Stimulated activated CD4-positive, alpha-beta T cell treated with anti-CD3 and anti-CD28 coated beads, Interleukin-4, amount 100 ng/mL, for 48 hours (primary cell): ENCODE data around the gene KCNAB1.
"Not testable (repeated sequence)": the region's sequence is repeated elsewhere in the genome, so short reads cannot be mapped to it uniquely, and the experiment has no call there.

Experiments used
- DNase-seq, 2 donors: peaks; one replicate each; pipeline ENCODE4 v3.0.0-alpha.2; 2020; ENCODE audit warnings: low read depth in 2 of 2

The KCNAB1 gene

DNA sequence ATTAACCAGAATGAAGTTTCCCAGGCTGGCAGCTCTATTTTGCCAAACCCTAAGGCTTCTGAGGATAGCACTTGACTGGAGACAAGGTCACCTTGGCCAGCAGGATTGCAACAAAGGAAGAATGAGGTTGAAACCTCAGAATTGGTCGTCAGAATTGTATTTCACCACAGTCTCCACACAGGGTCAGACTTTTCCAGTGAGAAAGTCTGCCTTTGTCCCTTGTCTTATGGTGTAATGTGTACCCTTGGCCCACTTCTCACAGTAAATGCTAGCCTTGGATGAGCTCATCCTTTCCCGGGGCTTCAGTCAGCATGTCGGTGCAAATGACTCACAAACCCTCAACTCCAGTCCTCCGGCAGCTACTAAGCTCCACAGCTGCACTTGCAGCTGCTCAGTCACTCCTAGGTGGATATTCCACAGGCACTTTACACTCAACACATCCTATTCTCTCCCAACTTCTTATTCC, 414.8 kb downstream of the KCNAB1 start:
- DNase-seq: no peak

- DNase-seq: no peak
These were observed 415.4 kb downstream of the KCNAB1 start for GRCh38 chr3:156535798-156536197.

GRCh38 chr3:156536524-156537316, 416.3 kb downstream of the KCNAB1 start:
- DNase-seq: no peak

GRCh38 chr3:156539051-156539450, 418.7 kb downstream of the KCNAB1 start:
- DNase-seq: no peak

DNA sequence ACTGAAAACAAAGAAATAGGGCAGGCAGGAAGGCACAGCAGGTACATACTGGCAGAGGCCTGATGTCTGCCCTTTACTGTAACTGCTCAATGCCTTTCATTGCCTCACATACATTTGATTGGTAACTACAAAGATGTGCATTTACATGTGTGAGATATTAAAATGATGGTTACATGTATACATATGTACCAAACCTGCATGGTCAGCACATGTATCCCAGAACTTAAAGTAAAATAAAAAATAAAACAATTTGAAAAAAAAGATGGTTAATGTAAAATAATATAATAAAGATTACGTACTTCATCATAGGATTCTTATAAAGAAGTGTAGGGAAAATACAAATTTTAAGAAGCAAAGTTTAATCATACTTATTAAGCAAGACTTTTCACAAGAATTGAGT, 419.4 kb downstream of the KCNAB1 start:
- DNase-seq: no peak

- DNase-seq: no peak
These were observed 422.0 kb downstream of the KCNAB1 start for GRCh38 chr3:156542101-156543042.

- DNase-seq: no peak
These were observed 422.7 kb downstream of the KCNAB1 start for GRCh38 chr3:156543043-156543555.

GRCh38 chr3:156547637-156548036, 427.3 kb downstream of the KCNAB1 start:
- no peak for DNase-seq

- no peak for DNase-seq
These were observed 427.8 kb downstream of the KCNAB1 start for GRCh38 chr3:156548041-156548687.

DNA sequence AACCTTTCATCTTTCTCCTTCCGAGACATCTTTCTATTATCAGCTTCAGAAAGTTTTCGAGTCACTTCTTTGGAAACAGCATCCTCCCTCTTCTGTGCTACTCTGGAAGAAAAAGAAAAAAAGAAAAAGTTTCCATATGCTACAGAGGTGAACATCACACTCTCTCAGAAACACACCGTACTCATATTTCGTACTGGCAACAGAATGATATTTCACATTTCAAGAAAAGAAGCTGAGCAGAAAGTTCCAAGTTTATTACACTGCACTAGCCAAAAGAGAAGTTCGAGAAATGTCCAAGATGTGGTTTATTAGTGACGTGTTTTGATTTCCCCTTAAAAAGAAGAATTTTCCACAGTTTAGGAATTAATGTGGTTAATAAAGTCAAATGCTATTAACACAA, 428.5 kb downstream of the KCNAB1 start:
- no peak for DNase-seq

- DNase-seq: no peak
These were observed 430.9 kb downstream of the KCNAB1 start for GRCh38 chr3:156551261-156551660.

- no peak for DNase-seq
These were observed 431.4 kb downstream of the KCNAB1 start for GRCh38 chr3:156551746-156552145.

DNA sequence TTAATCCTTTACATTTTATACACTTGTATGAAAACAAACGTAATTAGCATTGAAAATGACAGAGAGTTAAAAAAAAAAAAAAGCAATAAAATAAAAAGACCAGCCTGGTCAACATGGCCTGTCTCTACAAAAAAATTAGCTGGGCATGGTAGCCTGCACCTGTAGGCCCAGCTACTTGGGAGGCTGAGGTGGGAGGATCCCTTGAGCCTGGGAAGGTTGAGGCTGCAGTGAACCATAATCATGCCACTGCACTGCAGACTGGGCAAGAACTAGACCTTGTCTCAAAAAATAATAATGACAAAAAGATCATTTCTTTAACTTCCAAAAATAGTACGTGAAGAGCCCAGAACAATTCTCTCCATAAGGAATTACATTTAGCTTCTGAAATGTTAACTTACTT, 432.6 kb downstream of the KCNAB1 start:
- no peak for DNase-seq

DNA sequence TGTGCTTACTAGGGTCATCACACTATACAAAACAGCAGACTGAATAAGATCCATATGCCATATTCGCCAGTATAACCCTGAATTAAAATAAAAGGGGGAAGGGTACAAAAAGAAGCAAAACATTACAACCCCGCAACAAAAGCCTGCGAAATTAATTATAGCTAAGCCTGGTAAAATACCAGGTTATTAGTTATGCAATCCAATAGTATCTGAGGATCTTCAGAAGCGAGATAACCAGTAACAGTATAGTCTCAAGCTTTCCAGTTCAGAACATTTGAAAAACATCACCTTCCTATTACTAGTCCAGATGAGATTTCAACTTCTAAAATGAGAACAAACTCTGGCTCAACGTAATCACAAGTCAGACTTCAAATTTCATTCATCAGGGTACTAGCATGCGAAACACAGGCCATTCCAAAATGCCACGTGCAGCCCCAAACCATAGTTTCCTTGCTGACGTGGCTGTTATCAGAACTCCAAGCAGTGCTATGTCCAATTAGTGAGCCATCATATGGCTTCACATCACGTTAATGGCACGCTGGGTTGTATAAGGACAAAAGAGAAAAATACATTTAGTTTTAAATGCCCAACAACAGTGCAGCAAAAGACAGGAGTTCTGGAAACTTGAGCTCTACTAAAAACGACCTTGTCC, 433.5 kb downstream of the KCNAB1 start:
- DNase-seq: no peak

GRCh38 chr3:156554515-156554841, 434.1 kb downstream of the KCNAB1 start:
- DNase-seq: no peak

DNA sequence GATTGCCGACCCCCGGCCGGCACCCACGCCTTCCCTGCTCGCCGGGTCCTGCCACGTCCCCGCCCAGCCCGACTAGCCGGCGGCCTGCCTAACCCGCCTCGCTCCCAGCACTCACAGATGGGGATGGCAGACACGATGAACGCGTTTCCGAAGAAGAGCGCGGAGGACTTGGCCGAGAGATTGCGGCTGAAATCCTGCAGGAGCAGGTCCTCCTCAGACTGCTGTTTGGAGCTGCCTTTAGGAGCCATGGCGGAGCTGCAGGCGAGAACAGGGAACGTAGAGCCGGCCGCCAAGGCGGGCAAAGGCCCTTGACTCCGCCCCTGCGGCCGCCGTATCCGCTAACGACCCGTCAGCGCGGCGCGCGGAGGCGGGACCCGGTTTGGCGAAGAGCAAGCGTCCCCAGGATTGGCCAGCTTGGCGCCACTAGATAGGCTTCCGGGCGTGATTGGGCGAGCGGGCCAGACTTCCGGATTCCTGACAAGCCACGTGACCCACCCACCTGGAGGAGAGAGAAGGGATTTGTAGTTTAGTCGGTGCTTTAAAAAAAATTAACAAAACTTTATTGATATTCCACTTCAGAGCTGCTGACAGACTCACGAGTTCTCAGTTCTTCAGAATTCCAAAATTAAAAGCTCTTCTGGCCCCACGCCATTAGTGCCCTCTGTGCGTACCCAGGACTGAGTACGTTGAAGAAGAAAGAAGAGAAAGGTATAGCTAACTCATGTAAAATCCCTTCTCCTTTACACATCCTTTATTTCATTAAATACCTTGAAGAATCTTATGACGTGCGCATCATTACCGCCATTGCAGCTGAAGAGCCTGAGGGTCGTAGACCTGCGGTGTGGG, 434.7 kb downstream of the KCNAB1 start, which contains the start of gene SSR3:
TSS of gene SSR3 (minus strand) at position 276 of the 846 bp plus-strand sequence. CDS start at position 248, 28 bp downstream.
- peak; percentile 95 to 99 for DNase-seq

- DNase-seq: no peak
These were observed 438.0 kb downstream of the KCNAB1 start for GRCh38 chr3:156558389-156558788.

GRCh38 chr3:156559321-156559720, 438.9 kb downstream of the KCNAB1 start:
- DNase-seq: no peak

DNA sequence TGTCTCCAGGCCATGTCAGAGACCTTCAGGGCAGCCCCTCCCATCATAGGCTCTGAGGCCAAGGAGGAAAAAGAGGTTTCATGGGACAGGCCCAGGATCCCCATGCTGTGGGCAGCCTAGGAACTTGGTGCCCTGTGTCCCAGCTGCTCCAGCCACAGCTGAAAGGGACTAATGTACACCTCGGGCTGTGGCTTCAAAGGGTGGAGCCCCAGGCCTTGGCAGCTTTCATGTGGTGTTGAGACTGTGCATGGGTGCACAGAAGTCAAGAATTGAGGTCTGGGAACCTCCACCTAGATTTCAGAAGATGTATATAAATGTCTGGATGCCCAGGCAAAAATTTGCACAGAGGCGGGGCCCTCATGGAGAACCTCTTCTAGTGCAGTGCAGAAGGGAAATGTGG, 441.2 kb downstream of the KCNAB1 start:
- DNase-seq: no peak

DNA sequence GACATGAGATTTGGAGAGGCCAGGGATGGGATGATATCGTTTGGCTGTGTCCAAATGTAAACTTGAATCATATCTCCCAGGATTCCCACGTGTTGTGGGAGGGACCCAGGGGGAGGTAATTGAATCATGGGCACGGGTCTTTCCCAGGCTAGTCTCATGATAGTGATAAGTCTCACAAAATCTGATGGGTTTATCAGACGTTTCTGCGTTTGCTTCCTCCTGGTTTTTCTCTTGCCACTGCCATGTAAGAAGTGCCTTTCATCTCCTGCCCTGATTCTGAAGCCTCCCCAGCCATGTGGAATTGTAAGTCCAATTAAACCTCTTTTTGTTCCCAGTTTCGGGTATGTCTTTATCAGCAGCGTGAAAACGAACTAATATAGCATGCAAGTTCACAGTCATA, 442.1 kb downstream of the KCNAB1 start:
- not testable (repeated sequence) for DNase-seq
